Endometrium (tissue), 2 donors: ENCODE measurements around the gene CYP27B1.
"Not testable (repeated sequence)": the region's sequence is repeated elsewhere in the genome, so short reads cannot be mapped to it uniquely, and the experiment has no call there.

Experiments
- FAIRE-seq: peaks from 2 replicates; lab custom pipeline; 2012; peaks lifted over from hg19 to GRCh38; lab: Jason Lieb, UNC
- donor health status: control.
- donor health status: control.

The CYP27B1 gene

DNA sequence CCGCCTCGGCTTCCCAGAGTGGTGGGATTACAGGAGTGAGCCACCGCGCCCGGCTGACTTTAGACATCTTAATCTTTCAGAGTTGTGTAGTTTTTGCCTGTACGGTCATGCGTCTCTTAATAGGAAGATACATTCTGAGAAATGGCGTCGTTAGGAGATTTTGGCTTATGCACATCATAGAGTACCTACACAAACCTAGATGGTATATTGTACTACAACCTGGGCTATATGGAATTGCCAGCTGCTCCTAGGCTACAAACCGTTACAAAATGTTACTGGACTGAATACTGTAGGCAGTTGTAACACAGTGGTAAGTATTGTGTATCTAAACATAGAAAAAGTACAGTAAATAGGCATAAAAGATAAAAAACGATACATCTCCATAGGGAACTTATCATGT is 17.0 kb upstream of the CYP27B1 start:
- FAIRE-seq: no peak

GRCh38 chr12:57783466-57783801 is 16.6 kb upstream of the CYP27B1 start:
- FAIRE-seq: no peak

- no peak for FAIRE-seq
Observed at GRCh38 chr12:57782608-57783465, 16.0 kb upstream of the CYP27B1 start, which contains the start of gene TSFM. Gene TSFM, plus strand, starts transcription at chr12:57782787. Its CDS starts 15 bp downstream, at chr12:57782802.

DNA sequence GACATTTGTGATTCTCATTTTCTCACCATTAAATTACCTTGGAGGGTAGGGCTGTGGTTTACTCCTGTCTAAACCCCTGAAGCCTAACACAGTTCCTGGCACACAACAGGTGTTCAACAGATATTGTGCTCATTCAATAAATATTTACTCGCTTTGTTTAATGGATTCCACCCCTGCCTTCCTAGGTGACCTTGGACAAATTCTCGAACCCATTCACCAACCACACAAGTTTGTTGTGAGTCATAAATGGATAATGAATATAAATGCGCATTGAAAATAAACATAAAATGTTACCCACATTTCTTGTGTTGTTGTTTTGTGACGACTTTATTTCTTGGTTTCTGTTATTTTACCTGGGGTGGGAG is 15.3 kb upstream of the CYP27B1 start:
- no peak for FAIRE-seq

- FAIRE-seq: no peak
Observed at GRCh38 chr12:57781801-57782200, 14.9 kb upstream of the CYP27B1 start.

- no peak for FAIRE-seq
Observed at GRCh38 chr12:57781244-57781643, 14.4 kb upstream of the CYP27B1 start.

- no peak for FAIRE-seq
Observed at GRCh38 chr12:57780284-57780897, 13.5 kb upstream of the CYP27B1 start.

- FAIRE-seq: no peak
Observed at GRCh38 chr12:57779736-57780135, 12.9 kb upstream of the CYP27B1 start.

DNA sequence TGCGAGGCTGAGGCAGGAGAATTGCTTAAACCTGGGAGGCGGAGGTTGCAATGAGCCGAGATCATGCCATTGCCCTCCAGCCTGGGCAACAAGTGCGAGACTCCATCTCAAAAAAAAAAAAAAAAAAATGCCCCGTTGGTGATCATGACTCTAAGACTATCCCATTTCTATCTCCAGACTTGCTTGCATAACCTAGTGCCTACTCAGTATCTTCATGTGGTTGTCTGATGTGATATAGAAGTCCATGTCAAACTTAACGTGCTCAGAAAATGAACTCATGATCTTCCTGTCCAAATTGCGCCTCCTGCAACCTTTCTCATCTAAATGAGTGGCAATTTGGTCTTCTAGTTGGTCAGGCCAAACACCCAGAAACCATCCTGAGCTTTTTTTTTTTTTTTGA is 11.0 kb upstream of the CYP27B1 start:
- FAIRE-seq: no peak

DNA sequence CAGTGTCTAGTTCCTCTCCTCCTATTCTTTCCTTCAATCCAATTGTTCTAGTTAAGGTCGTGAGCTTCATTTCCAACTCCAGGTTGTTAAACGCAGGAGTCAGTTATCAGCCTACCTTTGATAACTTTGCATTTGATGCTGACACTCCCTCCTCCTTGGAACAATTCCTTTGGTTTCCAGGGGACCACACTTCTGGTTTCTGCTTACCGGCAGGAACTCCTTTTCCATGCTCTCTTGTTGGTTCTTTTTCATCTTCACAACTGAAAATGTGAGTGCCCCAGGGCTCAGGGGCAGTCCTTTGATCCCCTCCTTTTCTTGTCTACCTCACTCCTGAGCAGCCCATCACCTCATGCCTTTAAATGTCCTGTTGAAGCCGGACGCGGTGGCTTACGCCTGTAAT is 10.5 kb upstream of the CYP27B1 start:
- no peak for FAIRE-seq

- no peak for FAIRE-seq
Observed at GRCh38 chr12:57776247-57776587, 9.3 kb upstream of the CYP27B1 start.

DNA sequence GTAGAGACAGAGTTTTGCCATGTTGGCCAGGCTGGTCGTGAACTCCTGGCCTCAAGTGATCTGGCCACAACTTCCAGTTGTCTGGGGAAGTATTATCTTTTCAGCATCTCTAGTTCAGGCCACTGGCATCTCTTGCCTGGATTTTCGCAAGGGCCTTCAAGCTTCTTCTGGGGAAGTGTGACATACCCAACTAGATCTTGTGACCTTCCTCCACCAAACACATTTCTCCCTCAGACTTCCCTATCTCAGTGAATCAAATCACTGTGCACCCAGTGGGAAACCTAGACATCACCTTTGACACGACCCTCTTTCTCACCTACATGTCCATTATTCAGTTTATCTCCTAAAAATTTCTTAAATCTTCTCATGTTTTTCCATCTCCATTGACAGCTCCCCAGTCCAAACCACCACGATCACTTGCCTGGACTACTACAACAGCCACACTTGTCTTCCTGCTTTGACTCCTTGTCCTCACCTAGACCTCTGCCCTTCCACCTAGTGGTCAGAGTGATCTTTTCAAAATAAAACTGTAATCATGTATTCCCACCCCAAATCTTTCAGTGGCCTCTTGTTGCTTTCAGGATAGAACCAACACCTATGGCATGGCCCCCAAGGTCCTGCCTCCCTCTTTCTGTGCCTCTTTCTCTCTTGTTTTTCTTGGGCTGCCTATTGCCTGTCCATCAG is 8.8 kb upstream of the CYP27B1 start:
- no peak for FAIRE-seq

DNA sequence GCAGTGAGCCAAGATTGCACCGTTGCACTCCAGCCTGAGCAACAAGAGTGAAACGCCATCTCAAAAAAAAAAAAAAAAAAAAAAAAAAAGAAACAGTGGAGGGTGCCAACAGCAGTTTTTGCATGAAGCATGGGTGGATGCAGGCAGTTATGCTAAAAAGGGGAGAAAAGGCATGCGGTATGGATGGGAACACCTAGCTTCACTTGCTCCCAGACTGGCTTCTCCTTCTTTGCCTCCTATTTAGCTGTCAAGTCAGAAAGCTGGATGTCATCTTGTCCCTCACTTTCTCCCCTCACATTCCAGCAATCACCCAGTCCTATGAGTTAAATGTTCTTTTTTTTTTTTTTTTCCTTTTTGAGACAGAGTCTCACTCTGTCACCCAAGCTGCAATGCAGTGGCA is 8.2 kb upstream of the CYP27B1 start:
- no peak for FAIRE-seq

GRCh38 chr12:57774634-57775033 is 7.8 kb upstream of the CYP27B1 start:
- not testable (repeated sequence) for FAIRE-seq

DNA sequence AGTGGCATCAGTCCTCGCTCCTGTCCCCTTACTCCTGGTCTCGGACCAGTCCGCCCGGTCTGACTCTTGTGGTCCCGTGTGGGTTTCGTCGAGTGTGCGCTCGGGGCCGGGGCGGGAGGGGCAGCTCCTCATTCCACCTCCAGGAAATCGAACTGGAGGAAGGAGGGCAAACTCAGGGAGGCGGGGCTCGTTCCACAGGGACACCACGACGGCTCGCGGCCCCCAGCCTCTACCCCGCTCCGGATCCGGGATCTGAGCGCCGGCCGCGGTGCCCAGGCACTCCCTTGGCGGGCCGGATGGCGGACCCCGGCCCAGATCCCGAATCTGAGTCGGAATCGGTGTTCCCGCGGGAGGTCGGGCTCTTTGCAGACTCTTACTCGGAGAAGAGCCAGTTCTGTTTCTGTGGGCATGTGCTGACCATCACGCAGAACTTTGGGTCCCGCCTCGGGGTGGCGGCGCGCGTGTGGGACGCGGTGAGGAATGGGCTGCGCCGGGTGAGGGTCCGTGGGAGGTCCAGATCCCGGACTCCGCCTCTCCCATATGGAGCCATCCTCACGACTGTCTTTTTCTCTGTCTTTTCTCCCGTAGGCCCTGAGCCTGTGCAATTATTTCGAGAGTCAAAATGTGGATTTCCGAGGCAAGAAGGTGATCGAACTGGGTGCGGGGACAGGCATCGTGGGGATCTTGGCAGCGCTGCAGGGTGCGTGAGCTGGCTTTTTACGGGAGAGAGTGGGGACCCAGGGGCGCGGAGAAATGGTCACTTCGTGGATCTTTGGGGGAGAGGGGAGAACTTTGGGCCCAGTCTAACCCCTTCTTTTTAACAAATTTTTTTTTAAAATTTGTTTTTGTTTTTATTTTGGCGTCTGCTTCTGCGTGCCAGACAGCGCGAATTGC is 5.8 kb upstream of the CYP27B1 start, which contains the start of gene EEF1AKMT3:
EEF1AKMT3 (plus strand) TSS at position 186 of the 894 bp plus-strand sequence; CDS start at position 297, 111 bp downstream.
- FAIRE-seq: no peak

- peak; percentile 39 for FAIRE-seq
Observed at GRCh38 chr12:57771873-57772428, 5.1 kb upstream of the CYP27B1 start, which contains the start of gene METTL1. Gene METTL1, minus strand, starts transcription at chr12:57772105. Its CDS starts 22 bp downstream, at chr12:57772083.

- no peak for FAIRE-seq
Observed at GRCh38 chr12:57771236-57771872, 4.5 kb upstream of the CYP27B1 start.

- no peak for FAIRE-seq
Observed at GRCh38 chr12:57770734-57771133, 3.9 kb upstream of the CYP27B1 start.

DNA sequence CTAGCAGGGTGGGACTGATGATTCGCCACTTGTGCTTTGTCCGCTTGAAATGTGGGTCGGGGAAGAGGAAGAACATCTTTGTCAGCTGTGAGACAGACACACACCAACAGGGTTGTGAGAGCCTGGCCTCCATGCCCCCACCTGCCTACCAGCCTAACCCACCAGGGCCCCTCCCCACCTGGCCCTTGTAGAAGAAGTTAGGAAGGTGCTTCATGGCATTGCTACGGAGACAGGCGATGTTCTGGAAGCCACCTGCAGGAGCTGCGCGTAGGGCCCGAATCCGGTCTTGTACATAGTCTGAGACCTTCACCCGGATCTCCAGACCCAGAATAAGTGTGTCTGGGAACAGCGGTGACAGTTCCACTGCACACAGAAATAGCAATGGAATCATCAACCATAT is 2.7 kb upstream of the CYP27B1 start:
- FAIRE-seq: no peak

- no peak for FAIRE-seq
Observed at GRCh38 chr12:57767876-57768275, 998 bp upstream of the CYP27B1 start.

DNA sequence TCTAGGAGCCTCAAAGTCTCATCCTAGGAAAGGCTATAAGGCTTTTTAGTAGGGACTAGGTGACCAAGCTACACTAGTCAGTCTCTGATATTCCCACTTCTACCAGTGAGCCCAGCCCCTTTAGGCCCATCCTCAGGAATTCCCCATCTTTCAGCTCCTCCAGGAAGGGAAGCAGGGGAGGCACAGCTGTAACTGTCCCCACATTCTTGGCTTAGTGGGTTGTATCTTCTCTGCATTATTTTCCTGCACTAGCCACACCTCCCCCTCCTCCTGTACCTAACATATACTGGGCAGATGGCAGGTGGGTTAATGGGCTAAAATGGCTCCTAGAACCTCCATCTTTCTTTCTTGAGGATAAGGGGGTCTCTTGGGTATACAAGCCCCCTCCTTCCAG is 424 bp upstream of the CYP27B1 start:
- no peak for FAIRE-seq
